ENCODE measurements around the gene HBA2. TPM values are rescaled to one million over a fixed set of nuclear protein-coding genes. Genes with fewer than 3 reads are reported as not detected.
"Not testable (repeated sequence)": the region's sequence is repeated elsewhere in the genome, so short reads cannot be mapped to it uniquely, and the experiment has no call there.

The HBA2 gene
- total RNA-seq, 8 experiments from 2014 or later, result 0.92 to 3.2 (median 1.1) TPM; not detected in 5

DNA sequence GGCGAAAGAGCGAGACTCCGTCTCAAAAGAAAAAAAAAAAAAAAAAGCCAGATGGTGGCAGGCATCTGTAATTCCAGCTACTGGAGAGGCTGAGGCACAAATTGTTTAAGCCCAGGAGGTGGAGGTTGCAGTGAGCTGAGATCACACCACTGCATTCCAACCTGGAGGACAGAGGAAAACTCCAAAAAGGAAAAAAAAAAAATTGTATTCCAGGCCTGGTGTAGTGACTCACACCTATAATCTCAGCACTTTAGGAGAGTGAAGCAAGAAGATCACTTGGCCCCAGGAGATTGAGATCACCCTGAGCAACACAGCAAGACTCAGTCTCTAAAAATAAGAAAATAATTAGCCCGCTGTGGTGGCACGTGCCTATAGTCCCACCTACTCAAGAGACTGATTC lies 27.7 kb downstream of the HBA2 start:
- peak in 5 of 8 experiments; percentile 22 to 84 (median 35) for ATAC-seq (replicated peaks in 6 of 8)
- in situ Hi-C loops (cut with MboI; ENCODE audit: low pct_unique_long_range_greater_than_20kb in 2 of 9, low sequenced_read_pairs in 9 of 9, unreplicated experiment in 9 of 9), result no loop called here
- no peak overlapping the region for H3K27ac ChIP-seq
- H3K4me1 ChIP-seq (replicated peaks in 1 of 2), result no peaks in the 10 kb centered on the region
- no peak overlapping the region for H3K4me3 ChIP-seq
- 80 to 100% (median 100%) methylated on average over 1 of the region's 5 CpGs; no CpG with 5 or more reads in 7 of the 10 experiments for whole genome bisulfite sequencing, 10 experiments

DNA sequence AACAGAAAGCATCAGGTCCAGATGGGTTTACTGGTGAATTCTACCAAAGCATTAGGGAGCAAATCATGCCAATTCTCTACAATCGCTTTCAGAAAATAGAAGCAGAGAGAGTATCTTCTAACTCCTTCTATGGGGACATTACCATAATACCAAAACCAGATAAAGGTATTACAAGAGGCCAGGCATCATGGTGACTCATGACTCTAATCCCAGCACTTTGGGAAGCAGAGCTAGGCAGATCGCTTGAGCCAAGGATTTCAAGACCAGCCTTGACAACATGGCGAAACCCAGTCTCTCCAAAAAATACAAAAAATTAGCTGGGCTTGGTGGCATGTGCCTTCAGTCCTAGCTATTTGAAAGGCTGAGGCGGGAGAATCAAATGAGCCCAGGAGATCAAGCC lies 30.6 kb downstream of the HBA2 start:
- H3K4me1 ChIP-seq (replicated peaks in 1 of 2), result no peaks in the 10 kb centered on the region
- in situ Hi-C loops (cut with MboI; ENCODE audit: low pct_unique_long_range_greater_than_20kb in 2 of 9, low sequenced_read_pairs in 9 of 9, unreplicated experiment in 9 of 9), result no loop called here
- H3K4me3 ChIP-seq, result no peak overlapping the region
- ATAC-seq (replicated peaks in 6 of 8), result no peak
- no peak overlapping the region for H3K27ac ChIP-seq
- 100% methylated on average over 1 to 4 of the region's 4 CpGs; no CpG with 5 or more reads in 5 of the 10 experiments for WGBS, 10 experiments

- 76 to 100% (median 98%) methylated on average over 1 to 5 of the region's 9 CpGs; no CpG with 5 or more reads in 2 of the 10 experiments for WGBS, 10 experiments
- H3K27ac ChIP-seq; H3K4me3 ChIP-seq; ATAC-seq (replicated peaks in 6 of 8); in situ Hi-C loops (cut with MboI; ENCODE audit: low pct_unique_long_range_greater_than_20kb in 2 of 9, low sequenced_read_pairs in 9 of 9, unreplicated experiment in 9 of 9); H3K4me1 ChIP-seq (replicated peaks in 1 of 2): not testable (repeated sequence)
Observed at GRCh38 chr16:204046-204445, 31.4 kb downstream of the HBA2 start.

DNA sequence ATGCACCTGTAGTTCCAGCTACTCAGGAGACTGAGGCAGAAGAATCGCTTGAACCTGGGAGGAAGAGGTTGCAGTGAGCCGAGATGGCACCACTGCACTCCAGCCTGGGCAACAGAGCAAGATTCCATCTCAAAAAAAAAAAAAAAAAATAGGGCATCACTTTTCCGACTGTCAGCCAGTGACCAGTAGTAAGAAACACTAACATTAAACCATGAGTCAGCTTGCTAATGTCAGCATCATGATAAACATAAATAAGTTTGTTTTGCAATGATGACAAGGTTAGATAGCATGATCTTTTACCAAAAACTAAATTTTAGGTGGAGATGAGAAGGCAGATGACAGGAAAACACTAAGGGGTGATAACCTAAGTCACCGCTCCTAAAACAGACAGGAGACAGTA lies 36.7 kb downstream of the HBA2 start:
- ATAC-seq (replicated peaks in 6 of 8), result peak in 1 of 8 experiments; percentile 34
- 80 to 100% (median 98%) methylated on average over 1 to 4 of the region's 4 CpGs; no CpG with 5 or more reads in 4 of the 10 experiments for WGBS, 10 experiments
- H3K4me1 ChIP-seq (replicated peaks in 1 of 2); H3K27ac ChIP-seq; H3K4me3 ChIP-seq; in situ Hi-C loops (cut with MboI; ENCODE audit: low pct_unique_long_range_greater_than_20kb in 2 of 9, low sequenced_read_pairs in 9 of 9, unreplicated experiment in 9 of 9): not testable (repeated sequence)

- 67 to 100% (median 97%) methylated on average over 1 to 7 of the region's 14 CpGs; no CpG with 5 or more reads in 4 of the 10 experiments for WGBS, 10 experiments
- ATAC-seq (replicated peaks in 6 of 8); in situ Hi-C loops (cut with MboI; ENCODE audit: low pct_unique_long_range_greater_than_20kb in 2 of 9, low sequenced_read_pairs in 9 of 9, unreplicated experiment in 9 of 9); H3K4me1 ChIP-seq (replicated peaks in 1 of 2); H3K4me3 ChIP-seq; H3K27ac ChIP-seq: not testable (repeated sequence)
Observed at GRCh38 chr16:211631-212180, 39.0 kb downstream of the HBA2 start.

DNA sequence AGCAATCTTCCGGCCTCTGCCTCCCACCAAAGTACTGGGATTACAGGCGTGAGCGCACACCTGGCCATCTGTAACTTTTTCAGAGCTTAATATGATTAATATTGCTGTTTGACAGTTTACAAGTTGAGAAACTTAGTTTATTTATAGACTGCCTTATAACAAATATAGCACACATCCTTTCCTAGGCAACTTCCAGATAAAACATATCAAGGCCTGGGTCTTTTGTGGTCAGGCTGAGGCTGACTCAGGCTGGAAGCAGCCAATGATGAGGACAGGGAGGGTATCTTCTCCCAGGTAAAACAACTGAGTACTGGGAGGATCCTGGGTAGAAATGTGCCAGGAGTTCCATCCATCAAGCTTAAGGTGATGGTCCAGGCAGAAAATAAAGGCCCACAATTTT lies 40.3 kb downstream of the HBA2 start:
- WGBS, 10 experiments, result 90 to 100% (median 100%) methylated on average over 1 to 3 of the region's 3 CpGs; no CpG with 5 or more reads in 6 of the 10 experiments
- in situ Hi-C loops (cut with MboI; ENCODE audit: low pct_unique_long_range_greater_than_20kb in 2 of 9, low sequenced_read_pairs in 9 of 9, unreplicated experiment in 9 of 9), result no loop called here
- ATAC-seq (replicated peaks in 6 of 8), result no peak
- Histone ChIP-seq H3K4me3 (no peak overlapping the region), H3K27ac (no peak overlapping the region), H3K4me1 (replicated peaks in 1 of 2) (no peaks in the 10 kb centered on the region)

DNA sequence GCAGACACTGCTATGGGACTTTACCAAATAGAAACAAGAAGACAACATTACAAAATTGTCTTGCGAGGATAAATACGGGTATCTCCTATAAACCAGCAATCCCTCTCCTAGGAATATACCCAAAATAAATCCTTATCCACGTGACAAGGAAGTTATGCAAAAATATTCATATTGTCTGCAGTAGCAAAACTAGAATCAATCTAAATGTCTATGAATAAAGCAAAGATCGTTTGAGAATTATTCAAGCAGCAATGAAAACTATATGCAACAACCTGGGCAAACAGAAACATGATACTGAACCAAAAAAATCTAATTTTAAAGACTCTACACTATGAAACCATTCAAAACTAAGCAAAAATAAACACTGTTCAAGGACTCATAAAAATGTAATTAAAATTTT lies 47.3 kb downstream of the HBA2 start:
- Histone ChIP-seq H3K4me1 (replicated peaks in 1 of 2) (no peaks in the 10 kb centered on the region), H3K27ac (no peak overlapping the region), H3K4me3 (no peak overlapping the region)
- ATAC-seq (replicated peaks in 6 of 8), result peak in 3 of 8 experiments; percentile 33 to 91 (median 73)
- in situ Hi-C loops (cut with MboI; ENCODE audit: low pct_unique_long_range_greater_than_20kb in 2 of 9, low sequenced_read_pairs in 9 of 9, unreplicated experiment in 9 of 9), result no loop called here
- WGBS, 10 experiments, result 20 to 93% (median 76%) methylated on average over 1 to 4 of the region's 4 CpGs

Other genes with a start within 250 kb of the HBA2 start
- gene POLR3K, start 119.3 kb upstream of the HBA2 start, total RNA-seq, result 10 to 100 TPM in 4 of 8 experiments, 1 to 10 TPM in 4; 3.5 to 23.1 (median 10.3) TPM
- gene SNRNP25, start 119.0 kb upstream of the HBA2 start, total RNA-seq, result 10 to 100 TPM; 14.1 to 50.6 (median 33.1) TPM
- gene RHBDF1, start 100.2 kb upstream of the HBA2 start, total RNA-seq, result 10 to 100 TPM in 5 of 8 experiments, 1 to 10 TPM in 3; 2.5 to 22.4 (median 14.1) TPM
- gene MPG, start 94.7 kb upstream of the HBA2 start, total RNA-seq, result 10 to 100 TPM; 27.1 to 91.9 (median 40.5) TPM
- gene NPRL3, start 34.2 kb upstream of the HBA2 start, total RNA-seq, result 10 to 100 TPM in 2 of 8 experiments, 1 to 10 TPM in 6; 6.3 to 42.2 (median 8.7) TPM
- not detected for gene HBZ, start 20.2 kb upstream of the HBA2 start, total RNA-seq
- not detected for gene HBM, start 6.9 kb upstream of the HBA2 start, total RNA-seq
- 1 to 10 TPM in 3 of 8 experiments, not detected in 5; 2.2 to 6.5 (median 3.1) TPM for gene HBA1, start 3.8 kb downstream of the HBA2 start, total RNA-seq
- gene HBQ1, start 7.6 kb downstream of the HBA2 start, total RNA-seq, result 1 to 10 TPM in 6 of 8 experiments, not detected in 2; 1.3 to 8.8 (median 5.2) TPM
- 100 to 1,000 TPM in 3 of 8 experiments, 10 to 100 TPM in 5; 75.5 to 188 (median 90.9) TPM for gene LUC7L, start 56.6 kb downstream of the HBA2 start, total RNA-seq
- gene FAM234A, start 61.9 kb downstream of the HBA2 start, total RNA-seq, result 100 to 1,000 TPM in 1 of 8 experiments, 10 to 100 TPM in 7; 23.1 to 101 (median 50.5) TPM
- gene RGS11, start 103.1 kb downstream of the HBA2 start, total RNA-seq, result 10 to 100 TPM in 1 of 8 experiments, 1 to 10 TPM in 4, under 1 TPM in 3; 0.22 to 12.5 (median 1.7) TPM
- gene ARHGDIG, start 107.7 kb downstream of the HBA2 start, total RNA-seq, result 10 to 100 TPM in 4 of 8 experiments, 1 to 10 TPM in 2, under 1 TPM in 2; 0.25 to 55.2 (median 8.5) TPM
- gene PDIA2, start 110.3 kb downstream of the HBA2 start, total RNA-seq, result 10 to 100 TPM in 3 of 8 experiments, 1 to 10 TPM in 2, under 1 TPM in 1, not detected in 2; 0.35 to 18.5 (median 9.1) TPM
- gene AXIN1, start 179.8 kb downstream of the HBA2 start, total RNA-seq, result 10 to 100 TPM; 10.3 to 21.6 (median 15.9) TPM
- gene MRPL28, start 197.7 kb downstream of the HBA2 start, total RNA-seq, result 100 to 1,000 TPM in 1 of 8 experiments, 10 to 100 TPM in 7; 57.8 to 117 (median 82.2) TPM
- gene PGAP6, start 209.1 kb downstream of the HBA2 start, total RNA-seq, result 10 to 100 TPM; 19.2 to 82.1 (median 25.3) TPM
- 10 to 100 TPM; 24.9 to 88.9 (median 54.0) TPM for gene NME4, start 224.3 kb downstream of the HBA2 start, total RNA-seq
- gene DECR2, start 229.0 kb downstream of the HBA2 start, total RNA-seq, result 10 to 100 TPM in 6 of 8 experiments, 1 to 10 TPM in 2; 7.1 to 24.2 (median 11.8) TPM

Measured in motor neuron (in vitro differentiated cells).